T-helper 9 cell (primary cell): ENCODE data around the gene ZCCHC3.
A peak's percentile ranks its signal among the peaks of the same experiment; 100 is the strongest.

Experiments used
- DNase-seq: peaks from one replicate; pipeline ENCODE4 v3.0.0-alpha.2; 2020

Gene ZCCHC3

GRCh38 chr20:284172-284571, 13.2 kb upstream of the ZCCHC3 start:
- no peak for DNase-seq

- DNase-seq, result no peak
Measured at GRCh38 chr20:286508-286907, 10.9 kb upstream of the ZCCHC3 start.

GRCh38 chr20:288956-289692, 8.2 kb upstream of the ZCCHC3 start:
- DNase-seq, result no peak

GRCh38 chr20:289693-290083, 7.7 kb upstream of the ZCCHC3 start:
- DNase-seq, result no peak

GRCh38 chr20:290084-290831, 7.1 kb upstream of the ZCCHC3 start, which contains the start of gene C20orf96:
C20orf96 (minus strand) TSS chr20:290750; CDS start chr20:290610, 140 bp downstream.
- peak; percentile 70 for DNase-seq

- DNase-seq, result no peak
Measured at GRCh38 chr20:294602-295001, 2.8 kb upstream of the ZCCHC3 start.

- no peak for DNase-seq
Measured at GRCh38 chr20:295804-296203, 1.6 kb upstream of the ZCCHC3 start.

GRCh38 chr20:297925-298775, 780 bp downstream of the ZCCHC3 start:
- peak; percentile 16 for DNase-seq

- no peak for DNase-seq
Measured at GRCh38 chr20:298776-299391, 1.5 kb downstream of the ZCCHC3 start.

GRCh38 chr20:300345-300990, 3.1 kb downstream of the ZCCHC3 start:
- DNase-seq, result no peak

- no peak for DNase-seq
Measured at GRCh38 chr20:301886-302848, 4.8 kb downstream of the ZCCHC3 start.

GRCh38 chr20:305745-306144, 8.4 kb downstream of the ZCCHC3 start:
- DNase-seq, result no peak

- no peak for DNase-seq
Measured at GRCh38 chr20:308427-309038, 11.2 kb downstream of the ZCCHC3 start.

GRCh38 chr20:309306-309840, 12.0 kb downstream of the ZCCHC3 start:
- DNase-seq, result no peak

- peak; percentile 42 for DNase-seq
Measured at GRCh38 chr20:309841-310644, 12.7 kb downstream of the ZCCHC3 start.

GRCh38 chr20:310645-311044, 13.3 kb downstream of the ZCCHC3 start:
- DNase-seq, result no peak

- no peak for DNase-seq
Measured at GRCh38 chr20:311609-312008, 14.2 kb downstream of the ZCCHC3 start.

- no peak for DNase-seq
Measured at GRCh38 chr20:312067-312466, 14.7 kb downstream of the ZCCHC3 start.

- no peak for DNase-seq
Measured at GRCh38 chr20:312866-313265, 15.5 kb downstream of the ZCCHC3 start.
